Adrenal gland (tissue), 12 donors: ENCODE measurements around the gene AXIN1. TPM values are rescaled to one million over a fixed set of nuclear protein-coding genes. Genes with fewer than 3 reads are reported as not detected.

Experiments
- DNase-seq, 7 donors: peaks; one replicate each; pipeline ENCODE4 v3.0.0-alpha.2; 2019 to 2020
- H3K27ac ChIP-seq, 5 donors: fragments of 200-600 bp; sonication (generic) in 4 of 5; 1 replicate in 3 of 5; 2 replicates in 2 of 5; pipeline versions ENCODE4 v1.5.1 to v1.8.0; 2016 to 2020; ENCODE audit warnings: mild to moderate bottlenecking in 1 of 5
- H3K27me3 ChIP-seq: fragments of 200-600 bp; 2 replicates; pipeline ENCODE4 v1.8.0; 2021
- H3K36me3 ChIP-seq, 2 donors: fragments of 200-600 bp; replicated peaks in 1 of 2; 1 replicate in 1 of 2; 2 replicates in 1 of 2; pipeline versions ENCODE4 v1.5.1 to v1.8.0; 2018 to 2022
- H3K4me1 ChIP-seq, 2 donors: fragments of 200-600 bp; replicated peaks in 1 of 2; 1 replicate in 1 of 2; 2 replicates in 1 of 2; pipeline versions ENCODE4 v1.5.1 to v1.8.0; 2018 to 2021
- H3K4me3 ChIP-seq, 4 donors: fragments of 200-600 bp; sonication (generic) in 3 of 4; one replicate each; pipeline ENCODE4 v1.5.1; 2016 to 2018
- H3K9me3 ChIP-seq, 3 donors: fragments of 200-600 bp; sonication (generic) in 1 of 3; replicated peaks in 1 of 3; 1 replicate in 2 of 3; 2 replicates in 1 of 3; pipeline versions ENCODE4 v1.5.1 to v1.8.0; 2016 to 2021
- CTCF ChIP-seq, 6 experiments: fragments of 450-650 bp in 4 of 6; fragments of 200-600 bp in 2 of 6; sonication (generic) in 1 of 6; IDR thresholded peaks; 1 replicate in 5 of 6; 2 replicates in 1 of 6; pipeline versions ENCODE4 v1.5.1 to v1.8.0; 2016 to 2021; ENCODE audit warnings: antibody characterized with exemption in 6 of 6, mild to moderate bottlenecking in 2 of 6, moderate library complexity in 1 of 6
- POLR2A ChIP-seq, 2 donors: fragments of 450-650 bp; IDR thresholded peaks; one replicate each; pipeline ENCODE4 v1.6.1; 2017; ENCODE audit warnings: antibody characterized with exemption in 2 of 2, mild to moderate bottlenecking in 2 of 2, moderate library complexity in 1 of 2
- WGBS, 4 donors: extraction: QIAGEN DNeasy Blood & Tissue Kit in 2 of 4; methylation state at CpG; one replicate each; pipeline versions ENCODE4 v1.1.5 to v1.1.7; 2013 to 2017; 5-methylcytosine and 5-hydroxymethylcytosine counted together
- intact Hi-C, 2 donors: fragments of 100-400 bp; cut with DNase I; formaldehyde crosslinking; loops; one replicate each; pipeline versions ENCODE4 v1.14.1 to v1.15.0; 2022 to 2023
- polyA plus RNA-seq, 3 donors: library from polyadenylated mRNA; stranded (reverse); fragments of 200-250 nt in 2 of 3; fragments of 350-450 nt in 1 of 3; fragmentation: Illumina TruSeq in 1 of 3; extraction: RNeasy Lipid Tissue Mini Kit (QIAGEN cat#74804) in 1 of 3; gene quantifications; one replicate each; pipeline ENCODE4 v1.2.3, GENCODE V29; 2013 to 2014
- total RNA-seq, 9 donors: library from RNA; depleted of rRNA in 4 of 9; stranded (reverse); fragments of >200 nt in 4 of 9; fragments of 120-200 nt in 1 of 9; fragmentation: NEBNext Ultra II Directional in 1 of 9; extraction: Animal tissue kit (Norgen Biotek cat#: 25700) in 1 of 9; gene quantifications; one replicate each; pipeline versions ENCODE4 v1.1.0 to v1.2.4, GENCODE V29; 2013 to 2023
- donor health status: healthy with polysubstance abuse.
- donor health status: Bipolar disorder and iron deficiency.
- donor health status: DM: yes; HTN: yes; CAD: no.
- donor health status: DM: no; HTN: no; CAD: no.
- donor health status: DM: no; HTN: no; CAD: no.
- donor health status: DM: yes; HTN: yes; CAD: no.

Gene AXIN1
- total and polyA plus RNA-seq, 12 donors: 5.6 to 22.4 (median 16.2) TPM

DNA sequence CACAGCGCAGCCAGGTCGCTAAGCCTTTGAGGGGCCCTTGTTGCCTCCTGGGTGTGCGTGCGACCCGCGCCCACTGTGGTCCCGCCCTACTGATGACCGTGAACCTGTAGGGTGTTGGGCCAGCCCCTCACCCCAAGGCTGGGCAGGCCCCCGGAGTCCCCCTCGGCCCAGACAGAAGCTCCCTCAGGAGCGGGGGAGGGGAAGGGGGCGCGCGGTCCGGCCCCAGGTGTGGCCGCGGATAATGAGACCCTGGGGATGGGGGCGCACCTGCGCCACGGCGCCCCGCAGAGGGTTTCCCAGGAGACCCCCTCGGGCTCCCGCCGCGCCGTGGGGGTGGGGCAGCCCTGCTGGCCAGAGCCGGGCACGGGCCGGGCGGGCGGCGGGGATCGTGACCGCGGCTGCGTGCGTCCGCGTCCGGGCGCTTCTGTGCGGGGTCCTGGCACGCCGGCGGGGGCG lies 72.5 kb downstream of the AXIN1 start:
- TF ChIP-seq CTCF (IDR thresholded peaks at IDR 0.05) (no peak), POLR2A (IDR thresholded peaks at IDR 0.05) (no peak)
- 6 to 46% (median 9%) methylated on average over 8 to 47 of the region's 47 CpGs; no CpG with 5 or more reads in 1 of the 4 donors for WGBS, 4 donors
- Histone ChIP-seq H3K4me3 (peak overlapping the region in 1 of 4 donors; percentile 36), H3K4me1 (peaks cover 0 to 8% of the 10 kb centered on the region in 2 donors), H3K27ac (no peak overlapping the region), H3K27me3 (peaks cover 17% of the 10 kb centered on the region), H3K9me3 (no peaks in the 10 kb centered on the region), H3K36me3 (no peaks in the 10 kb centered on the region)
- intact Hi-C loops: no loop called here
- DNase-seq: no peak

- DNase-seq: no peak
- Histone ChIP-seq H3K4me3 (no peak overlapping the region), H3K4me1 (peaks cover 0 to 10% of the 10 kb centered on the region in 2 donors), H3K27me3 (peaks cover 20% of the 10 kb centered on the region), H3K9me3 (no peaks in the 10 kb centered on the region), H3K27ac (no peak overlapping the region), H3K36me3 (no peaks in the 10 kb centered on the region)
- intact Hi-C loops: no loop called here
- WGBS, 4 donors: 69 to 83% (median 81%) methylated on average over 1 to 7 of the region's 7 CpGs
- TF ChIP-seq CTCF (IDR thresholded peaks at IDR 0.05) (no peak), POLR2A (IDR thresholded peaks at IDR 0.05) (no peak)
Observed at GRCh38 chr16:279531-279930, 73.0 kb downstream of the AXIN1 start.

- no peak overlapping the region for H3K4me3 ChIP-seq
- H3K36me3 ChIP-seq: no peaks in the 10 kb centered on the region
- WGBS, 4 donors: 66 to 73% (median 68%) methylated on average over 5 to 6 of the region's 6 CpGs
- TF ChIP-seq POLR2A (IDR thresholded peaks at IDR 0.05) (no peak), CTCF (IDR thresholded peaks at IDR 0.05) (no peak)
- no peaks in the 10 kb centered on the region for H3K9me3 ChIP-seq
- DNase-seq: peak in 2 of 7 donors; percentile 43 to 45
- no peak overlapping the region for H3K27ac ChIP-seq
- H3K27me3 ChIP-seq: peaks cover 20% of the 10 kb centered on the region
- H3K4me1 ChIP-seq: peaks cover 0 to 10% of the 10 kb centered on the region in 2 donors
- intact Hi-C loops: no loop called here
Observed at GRCh38 chr16:278863-279366, 73.6 kb downstream of the AXIN1 start.

GRCh38 chr16:276426-277077 lies 76.0 kb downstream of the AXIN1 start:
- Histone ChIP-seq H3K4me3 (no peak overlapping the region), H3K36me3 (no peaks in the 10 kb centered on the region), H3K27ac (peak overlapping the region in 1 of 5 donors; percentile 17), H3K4me1 (peaks cover 0 to 10% of the 10 kb centered on the region in 2 donors), H3K27me3 (peaks cover 19% of the 10 kb centered on the region), H3K9me3 (no peaks in the 10 kb centered on the region)
- intact Hi-C loops: no loop called here
- no peak for TF ChIP-seq POLR2A (IDR thresholded peaks at IDR 0.05)
- no peak for TF ChIP-seq CTCF (IDR thresholded peaks at IDR 0.05)
- DNase-seq: no peak
- WGBS, 4 donors: 68 to 87% (median 86%) methylated on average over 12 to 20 of the region's 20 CpGs
